GM19438 (cell line): ENCODE results near the gene SMYD5.

Source experiments
- ATAC-seq: cut with Tn5 transposase; IDR thresholded peaks from one replicate; pipeline ENCODE4 v1.9.1; 2021; ENCODE audit warnings: low read depth; ENCODE audit not compliant: unreplicated experiment

Gene SMYD5

DNA sequence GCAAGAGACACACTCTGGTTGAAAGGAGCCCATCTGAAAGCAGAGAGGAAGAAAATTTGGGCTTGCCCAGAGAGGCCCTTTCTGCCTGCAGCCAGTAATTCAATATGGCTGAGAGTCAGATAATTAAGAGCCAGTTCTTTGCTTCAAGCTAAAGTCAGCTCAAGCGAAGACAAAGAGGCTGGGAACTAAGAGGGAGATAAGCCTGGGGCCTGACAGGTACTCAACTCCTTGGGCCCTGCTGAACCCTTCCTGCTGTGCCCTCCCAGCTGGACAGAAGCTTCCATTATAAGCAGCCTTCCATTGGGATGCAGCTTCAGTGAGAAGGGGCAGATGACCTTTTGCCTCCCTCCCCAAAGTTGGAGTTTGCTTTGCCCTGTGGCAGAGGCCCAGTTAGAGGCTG, 58.2 kb downstream of the SMYD5 start:
- ATAC-seq, result no peak
